C4-2B (cell line): ENCODE data around the gene PLCB4.

Experiments
- ZFX ChIP-seq: fragments of 450-650 bp; IDR thresholded peaks from 2 replicates; pipeline ENCODE4 v1.6.1; 2017
- TF ChIP-seq, protein P1 (sequence below): fragments of 450-650 bp; conservative IDR thresholded peaks from 2 replicates; pipeline ENCODE4 v1.5.1; 2017; ENCODE audit warnings: mild to moderate bottlenecking

DNA sequence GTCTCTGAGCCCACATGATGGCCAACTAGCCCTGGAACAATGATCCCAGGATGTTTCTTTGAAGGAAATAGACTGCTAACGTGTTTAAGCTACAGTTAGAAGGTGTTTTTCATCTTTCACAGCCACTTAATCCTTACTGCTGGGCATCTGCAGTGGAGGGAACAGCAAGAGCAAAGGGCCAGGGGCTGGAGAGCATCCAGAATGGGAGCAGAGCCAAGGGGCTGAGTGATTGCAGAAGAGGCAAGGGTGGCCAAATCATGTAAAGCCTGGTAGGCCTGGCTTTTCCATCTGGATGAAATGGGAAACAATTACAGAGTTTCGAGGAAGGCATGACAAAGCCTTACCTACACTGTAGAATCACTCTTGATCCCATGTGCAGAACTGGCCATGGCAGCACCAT lies 426.8 kb downstream of the PLCB4 start:
- TF ChIP-seq, protein P1, sequence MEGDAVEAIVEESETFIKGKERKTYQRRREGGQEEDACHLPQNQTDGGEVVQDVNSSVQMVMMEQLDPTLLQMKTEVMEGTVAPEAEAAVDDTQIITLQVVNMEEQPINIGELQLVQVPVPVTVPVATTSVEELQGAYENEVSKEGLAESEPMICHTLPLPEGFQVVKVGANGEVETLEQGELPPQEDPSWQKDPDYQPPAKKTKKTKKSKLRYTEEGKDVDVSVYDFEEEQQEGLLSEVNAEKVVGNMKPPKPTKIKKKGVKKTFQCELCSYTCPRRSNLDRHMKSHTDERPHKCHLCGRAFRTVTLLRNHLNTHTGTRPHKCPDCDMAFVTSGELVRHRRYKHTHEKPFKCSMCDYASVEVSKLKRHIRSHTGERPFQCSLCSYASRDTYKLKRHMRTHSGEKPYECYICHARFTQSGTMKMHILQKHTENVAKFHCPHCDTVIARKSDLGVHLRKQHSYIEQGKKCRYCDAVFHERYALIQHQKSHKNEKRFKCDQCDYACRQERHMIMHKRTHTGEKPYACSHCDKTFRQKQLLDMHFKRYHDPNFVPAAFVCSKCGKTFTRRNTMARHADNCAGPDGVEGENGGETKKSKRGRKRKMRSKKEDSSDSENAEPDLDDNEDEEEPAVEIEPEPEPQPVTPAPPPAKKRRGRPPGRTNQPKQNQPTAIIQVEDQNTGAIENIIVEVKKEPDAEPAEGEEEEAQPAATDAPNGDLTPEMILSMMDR: no peak
- TF ChIP-seq ZFX: no peak
